ENCODE data around the gene TMEM135. TPM values are rescaled to one million over a fixed set of nuclear protein-coding genes. Genes with fewer than 3 reads are reported as not detected.

Gene TMEM135
- total RNA-seq, 1 donor from 2014 or later: 38.1 TPM

DNA sequence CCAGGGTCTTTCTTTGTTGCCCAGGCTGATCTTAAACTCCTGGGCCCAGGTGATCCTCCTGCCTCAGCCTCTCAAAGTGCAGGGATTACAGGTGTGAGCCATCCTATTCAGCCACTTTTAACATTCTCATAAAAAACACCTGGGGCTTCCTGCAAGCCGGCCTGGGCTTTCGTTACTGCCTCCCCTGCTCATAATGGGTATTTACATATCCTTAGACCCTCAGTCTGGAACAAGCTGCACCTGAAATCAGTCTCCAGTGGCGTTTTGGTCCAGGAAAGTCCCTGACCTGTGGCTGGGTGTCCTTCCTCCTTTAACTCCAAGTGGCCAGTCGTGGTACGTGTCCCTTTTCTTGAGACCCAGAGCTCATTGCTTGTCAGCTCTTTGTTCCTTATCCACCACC is 320.7 kb downstream of the TMEM135 start:
- H3K36me3 Mint-ChIP-seq (ENCODE audit: unreplicated experiment): no peaks in the 10 kb centered on the region
- peaks cover 5% of the 10 kb centered on the region for H3K27me3 Mint-ChIP-seq (ENCODE audit: unreplicated experiment)
- H3K4me1 Mint-ChIP-seq (ENCODE audit: low read depth, unreplicated experiment): no peaks in the 10 kb centered on the region
- H3K9me3 Mint-ChIP-seq (ENCODE audit: unreplicated experiment): peaks cover 3% of the 10 kb centered on the region
- H3K27ac Mint-ChIP-seq (ENCODE audit: unreplicated experiment): no peak overlapping the region
- no peak overlapping the region for H3K4me3 Mint-ChIP-seq (ENCODE audit: unreplicated experiment)
- no peak for TF ChIP-seq CTCF (IDR thresholded peaks at IDR 0.05; ENCODE audit: partially characterized antibody, unreplicated experiment)
- DNase-seq: no peak

- Mint-ChIP-seq H3K9me3 (ENCODE audit: unreplicated experiment) (peaks cover 3% of the 10 kb centered on the region), H3K27ac (ENCODE audit: unreplicated experiment) (no peak overlapping the region), H3K36me3 (ENCODE audit: unreplicated experiment) (no peaks in the 10 kb centered on the region), H3K4me1 (ENCODE audit: low read depth, unreplicated experiment) (no peaks in the 10 kb centered on the region), H3K27me3 (ENCODE audit: unreplicated experiment) (peaks cover 5% of the 10 kb centered on the region), H3K4me3 (ENCODE audit: unreplicated experiment) (no peak overlapping the region)
- TF ChIP-seq CTCF (IDR thresholded peaks at IDR 0.05; ENCODE audit: partially characterized antibody, unreplicated experiment): no peak
- DNase-seq: no peak
Measured at GRCh38 chr11:87359401-87359800, 321.7 kb downstream of the TMEM135 start.

- Mint-ChIP-seq H3K27ac (ENCODE audit: unreplicated experiment) (no peak overlapping the region), H3K4me3 (ENCODE audit: unreplicated experiment) (no peak overlapping the region), H3K36me3 (ENCODE audit: unreplicated experiment) (no peaks in the 10 kb centered on the region), H3K27me3 (ENCODE audit: unreplicated experiment) (peaks cover 4% of the 10 kb centered on the region), H3K9me3 (ENCODE audit: unreplicated experiment) (peaks cover 3% of the 10 kb centered on the region), H3K4me1 (ENCODE audit: low read depth, unreplicated experiment) (no peaks in the 10 kb centered on the region)
- TF ChIP-seq CTCF (IDR thresholded peaks at IDR 0.05; ENCODE audit: partially characterized antibody, unreplicated experiment): no peak
- no peak for DNase-seq
Measured at GRCh38 chr11:87361891-87362290, 324.2 kb downstream of the TMEM135 start.

GRCh38 chr11:87366346-87366745 is 328.6 kb downstream of the TMEM135 start:
- Mint-ChIP-seq H3K9me3 (ENCODE audit: unreplicated experiment) (no peaks in the 10 kb centered on the region), H3K4me1 (ENCODE audit: low read depth, unreplicated experiment) (peaks cover 12% of the 10 kb centered on the region), H3K27me3 (ENCODE audit: unreplicated experiment) (no peaks in the 10 kb centered on the region), H3K27ac (ENCODE audit: unreplicated experiment) (no peak overlapping the region), H3K4me3 (ENCODE audit: unreplicated experiment) (no peak overlapping the region), H3K36me3 (ENCODE audit: unreplicated experiment) (no peaks in the 10 kb centered on the region)
- no peak for TF ChIP-seq CTCF (IDR thresholded peaks at IDR 0.05; ENCODE audit: partially characterized antibody, unreplicated experiment)
- DNase-seq: no peak

GRCh38 chr11:87366763-87367405 is 329.1 kb downstream of the TMEM135 start:
- Mint-ChIP-seq H3K27ac (ENCODE audit: unreplicated experiment) (no peak overlapping the region), H3K4me3 (ENCODE audit: unreplicated experiment) (no peak overlapping the region)

More at GRCh38 chr11:87366763-87367405, 329.1 kb downstream of the TMEM135 start:
- no peak for TF ChIP-seq CTCF (IDR thresholded peaks at IDR 0.05; ENCODE audit: partially characterized antibody, unreplicated experiment)
- no peak for DNase-seq
- H3K27me3 Mint-ChIP-seq (ENCODE audit: unreplicated experiment): no peaks in the 10 kb centered on the region
- H3K4me1 Mint-ChIP-seq (ENCODE audit: low read depth, unreplicated experiment): peaks cover 12% of the 10 kb centered on the region
- no peaks in the 10 kb centered on the region for H3K36me3 Mint-ChIP-seq (ENCODE audit: unreplicated experiment)
- no peaks in the 10 kb centered on the region for H3K9me3 Mint-ChIP-seq (ENCODE audit: unreplicated experiment)
